Activated CD8-positive, alpha-beta memory T cell treated with anti-CD3 and anti-CD28 coated beads for 36 hours (primary cell): ENCODE results near the gene SLIT1. TPM values are rescaled to one million over a fixed set of nuclear protein-coding genes. Genes with fewer than 3 reads are reported as not detected.

ENCODE experiments used
- CTCF ChIA-PET: fragments of 350-600 bp; sonication (Branson Sonifier 250); formaldehyde crosslinking; loops from one replicate; lab custom pipeline; 2021; ENCODE audit warnings: antibody characterized with exemption; lab: Charles Lee
- POLR2A ChIA-PET: fragments of 350-600 bp; sonication (Branson Sonifier 250); formaldehyde crosslinking; loops from one replicate; lab custom pipeline; 2021; ENCODE audit warnings: antibody characterized with exemption; lab: Charles Lee
- total RNA-seq, 2 experiments: library from RNA; stranded (reverse); gene quantifications; one replicate each; pipeline ENCODE4 v1.2.3, GENCODE V29; 2021

Gene SLIT1
- total RNA-seq, 2 experiments from 2014 or later: 0.17 to 0.19 TPM

DNA sequence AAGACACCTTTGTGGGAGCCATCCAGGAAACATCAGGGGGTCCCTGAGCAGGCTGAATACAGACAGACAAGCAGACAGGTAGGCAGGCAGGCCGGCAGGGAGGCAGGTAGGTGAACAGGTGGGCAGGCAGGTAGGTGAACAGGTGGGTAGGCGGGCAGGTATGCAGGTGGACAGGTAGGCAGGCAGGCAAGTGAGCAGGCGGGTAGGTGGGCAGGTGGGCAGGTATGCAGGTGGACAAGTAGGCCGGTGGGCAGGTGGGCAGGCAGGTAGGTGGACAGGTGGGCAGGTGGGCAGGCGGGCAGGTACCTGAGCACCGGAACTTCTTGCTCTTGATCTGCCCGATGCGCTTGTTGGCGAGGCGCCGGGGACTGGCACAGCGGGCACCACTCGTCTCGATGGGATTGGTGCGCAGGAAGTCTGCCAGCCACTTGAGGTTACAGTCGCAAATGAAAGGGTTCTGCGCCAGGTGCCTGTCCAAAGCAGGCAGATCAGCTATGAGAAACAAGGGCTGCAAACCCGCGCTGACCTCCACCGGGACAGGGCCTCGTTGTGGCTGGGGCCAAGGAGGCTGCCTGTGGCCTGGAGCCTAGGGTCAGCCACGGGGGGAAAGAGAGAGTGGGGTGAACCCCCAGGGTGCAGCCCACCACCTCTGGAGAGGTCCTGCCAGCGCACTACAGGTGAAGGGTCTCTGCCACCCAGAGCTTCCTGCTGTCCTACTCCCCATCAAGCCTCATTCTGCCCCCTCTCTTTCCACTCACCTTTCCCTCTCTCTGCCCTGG is 136.9 kb downstream of the SLIT1 start:
- POLR2A ChIA-PET: no interaction called here
- CTCF ChIA-PET: interaction anchor here (0.6 to 1.8 kb wide), 2 partner anchors 11 to 23 kb away, joined by 3 to 4 read pairs; no protein-coding TSS in a partner anchor

- CTCF ChIA-PET: interaction anchor here (0.6 kb wide), 2 partner anchors 10 to 203 kb away, joined by 3 read pairs; no protein-coding TSS in a partner anchor
- POLR2A ChIA-PET: no interaction called here
Observed at GRCh38 chr10:97047788-97048187, 138.0 kb downstream of the SLIT1 start.

- CTCF ChIA-PET: no interaction called here
- POLR2A ChIA-PET: no interaction called here
Observed at GRCh38 chr10:97047083-97047736, 138.5 kb downstream of the SLIT1 start.

GRCh38 chr10:97046456-97047082 is 139.2 kb downstream of the SLIT1 start:
- ChIA-PET POLR2A (no interaction called here), CTCF (interaction anchor here (1.3 kb wide), 1 partner anchor 10 kb away, joined by 4 read pairs; no protein-coding TSS in a partner anchor)

DNA sequence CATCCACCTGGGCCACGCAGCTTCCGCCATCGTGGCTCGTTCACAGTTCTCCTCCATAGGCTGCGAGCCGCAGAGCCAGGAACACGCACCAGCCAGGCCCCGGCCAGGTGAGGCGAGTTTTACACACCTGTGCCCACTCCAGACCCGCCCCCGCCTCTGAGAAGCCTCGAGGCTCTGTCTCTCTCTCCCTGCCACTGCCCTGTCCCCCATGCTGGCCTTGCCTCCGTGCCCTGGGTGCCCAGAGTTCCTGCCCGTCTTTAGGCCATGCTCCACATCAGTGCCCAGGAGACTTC is 142.2 kb downstream of the SLIT1 start:
- CTCF ChIA-PET: no interaction called here
- POLR2A ChIA-PET: no interaction called here

DNA sequence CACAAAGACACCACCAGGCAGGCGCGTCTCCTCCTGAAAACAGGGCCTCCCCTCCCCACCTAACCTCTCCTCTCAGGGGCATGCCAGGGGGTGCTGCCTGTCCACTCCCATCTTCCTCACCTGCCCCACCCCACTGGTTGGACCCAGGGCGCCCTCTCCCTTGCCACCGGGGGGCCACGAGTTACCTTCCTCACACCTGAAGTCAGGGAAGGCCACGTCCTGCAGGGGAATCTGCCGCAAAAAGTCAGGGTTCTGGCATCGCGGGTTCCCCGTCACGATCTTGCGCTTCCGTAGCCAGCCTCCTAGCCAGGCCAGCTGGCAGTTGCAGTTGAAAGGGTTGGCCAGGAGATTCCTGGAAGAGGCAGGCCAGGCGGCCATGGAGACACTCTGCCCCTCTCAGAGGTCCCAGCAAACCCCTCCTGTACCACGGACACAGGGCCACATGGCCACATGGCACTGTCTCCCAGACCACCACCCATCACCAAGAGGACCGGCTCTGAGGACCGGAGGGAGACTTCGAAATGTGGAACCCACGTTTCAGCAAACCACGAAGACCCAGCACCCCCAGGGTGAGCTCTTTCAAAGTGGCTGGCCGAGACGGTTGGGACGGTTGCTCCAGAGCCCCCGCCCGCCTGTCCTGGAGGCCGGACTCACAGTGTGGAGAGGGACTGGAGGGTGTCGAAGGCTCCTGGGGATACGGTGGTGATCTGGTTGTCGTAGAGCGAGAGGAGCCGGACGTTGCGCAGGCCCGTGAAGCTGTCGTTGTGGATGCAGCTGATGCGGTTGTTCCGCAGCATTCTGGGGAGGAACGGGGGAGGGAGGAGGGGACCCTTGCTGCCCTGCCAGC is 142.8 kb downstream of the SLIT1 start:
- ChIA-PET POLR2A (no interaction called here), CTCF (no interaction called here)

GRCh38 chr10:97042081-97042480 is 143.7 kb downstream of the SLIT1 start:
- ChIA-PET POLR2A (interaction anchor here (0.5 kb wide), 1 partner anchor 650 kb away, joined by 3 read pairs; no protein-coding TSS in a partner anchor), CTCF (no interaction called here)

GRCh38 chr10:97040706-97041105 is 145.1 kb downstream of the SLIT1 start:
- CTCF ChIA-PET: no interaction called here

DNA sequence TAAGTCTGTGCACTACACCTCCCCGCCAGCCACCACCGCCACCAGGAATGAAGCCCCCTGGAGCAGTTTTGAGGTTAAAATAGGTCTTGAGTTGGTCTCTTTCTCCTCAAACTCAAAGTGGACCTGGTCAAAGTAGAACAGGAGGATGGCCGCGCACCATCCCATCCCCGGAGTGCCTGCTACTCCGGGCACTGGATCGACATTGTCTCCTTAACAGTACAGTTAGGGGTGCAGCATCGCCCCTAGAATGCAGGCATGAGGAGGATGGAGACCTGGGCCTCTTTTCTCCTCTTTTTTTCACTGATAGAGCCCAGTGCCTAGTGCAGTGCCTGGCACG is 145.5 kb downstream of the SLIT1 start:
- POLR2A ChIA-PET: no interaction called here
- CTCF ChIA-PET: no interaction called here

More at GRCh38 chr10:97040706-97041105, 145.1 kb downstream of the SLIT1 start:
- POLR2A ChIA-PET: no interaction called here

- ChIA-PET POLR2A (no interaction called here), CTCF (interaction anchor here (0.5 to 3.4 kb wide), 3 partner anchors 14 to 190 kb away, joined by 3 to 15 read pairs (median 5); no protein-coding TSS in a partner anchor)
Observed at GRCh38 chr10:97039538-97040247, 146.1 kb downstream of the SLIT1 start.

DNA sequence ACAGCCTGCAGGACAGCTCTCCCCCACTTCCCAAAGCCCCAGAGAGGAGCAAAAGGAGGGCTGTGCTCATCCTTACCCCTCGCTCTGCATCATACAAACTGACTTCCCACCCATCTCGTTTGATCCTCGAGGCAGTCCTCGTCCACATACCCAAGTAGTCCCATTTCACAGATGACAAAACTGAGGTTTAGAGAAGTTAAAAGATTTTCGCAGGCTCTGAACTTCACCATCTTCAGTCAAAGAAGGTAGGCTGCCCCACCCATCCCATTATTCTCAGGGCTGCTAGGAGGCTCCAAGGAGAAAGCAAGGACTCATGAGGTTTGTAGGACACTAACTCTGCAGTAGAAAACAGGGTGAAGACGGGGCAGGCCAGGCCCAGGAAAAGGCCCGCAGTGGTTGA is 147.1 kb downstream of the SLIT1 start:
- CTCF ChIA-PET: interaction anchor here (0.9 to 3.4 kb wide), 7 partner anchors 13 to 191 kb away, joined by 3 to 21 read pairs (median 5); no protein-coding TSS in a partner anchor
- POLR2A ChIA-PET: no interaction called here

GRCh38 chr10:97037365-97038361 is 148.1 kb downstream of the SLIT1 start:
- ChIA-PET CTCF (interaction anchor here (0.6 to 3.4 kb wide), 25 partner anchors 8 to 192 kb away, joined by 3 to 21 read pairs (median 4); no protein-coding TSS in a partner anchor), POLR2A (interaction anchor here (0.6 kb wide), 1 partner anchor 191 kb away, joined by 3 read pairs; no protein-coding TSS in a partner anchor)

- ChIA-PET CTCF (interaction anchor here (0.6 to 1.2 kb wide), 2 partner anchors 10 to 305 kb away, joined by 4 to 5 read pairs; no protein-coding TSS in a partner anchor), POLR2A (no interaction called here)
Observed at GRCh38 chr10:97034958-97035769, 150.6 kb downstream of the SLIT1 start.

- CTCF ChIA-PET: interaction anchor here (0.6 to 1.2 kb wide), 3 partner anchors 9 to 304 kb away, joined by 3 to 5 read pairs (median 4); no protein-coding TSS in a partner anchor
- POLR2A ChIA-PET: no interaction called here
Observed at GRCh38 chr10:97034301-97034700, 151.5 kb downstream of the SLIT1 start.

DNA sequence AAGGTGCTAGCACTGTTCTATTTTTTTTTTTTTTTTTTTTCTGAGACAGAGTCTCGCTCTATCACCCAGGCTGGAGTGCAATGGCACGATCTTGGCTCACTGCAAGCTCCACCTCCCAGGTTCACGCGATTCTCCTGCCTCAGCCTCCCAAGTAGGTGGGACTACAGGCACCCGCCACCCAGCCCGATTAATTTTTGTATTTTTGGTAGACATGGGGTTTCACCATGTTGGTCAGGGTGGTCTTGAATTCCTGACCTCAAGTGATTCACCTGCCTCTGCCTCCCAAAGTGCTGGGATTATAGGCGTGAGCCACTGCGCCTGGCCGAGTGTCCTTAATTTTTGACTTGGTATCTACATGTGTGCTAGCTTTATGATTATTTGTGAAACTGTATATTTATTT is 151.9 kb downstream of the SLIT1 start:
- CTCF ChIA-PET: interaction anchor here (0.6 kb wide), 1 partner anchor 13 kb away, joined by 3 read pairs; no protein-coding TSS in a partner anchor
- POLR2A ChIA-PET: interaction anchor here (0.6 kb wide), 1 partner anchor 199 kb away, joined by 3 read pairs; no protein-coding TSS in a partner anchor

GRCh38 chr10:97032624-97033023 is 153.1 kb downstream of the SLIT1 start:
- ChIA-PET POLR2A (no interaction called here), CTCF (interaction anchor here (0.8 kb wide), 1 partner anchor 8 kb away, joined by 3 read pairs; no protein-coding TSS in a partner anchor)
